NCI-H226 (cell line): Measurements from ENCODE around the gene ACSS2.
A peak's percentile ranks its signal among the peaks of the same experiment; 100 is the strongest.
"Not testable (repeated sequence)": the region's sequence is repeated elsewhere in the genome, so short reads cannot be mapped to it uniquely, and the experiment has no call there.

ENCODE experiments used
- DNase-seq: peaks from one replicate; pipeline ENCODE4 v3.0.0-alpha.2; 2015

The ACSS2 gene

GRCh38 chr20:34875642-34876405, 588 bp upstream of the ACSS2 start:
- DNase-seq: peak; percentile 91

- DNase-seq: no peak
Measured at GRCh38 chr20:34880215-34880850, 3.9 kb downstream of the ACSS2 start.

GRCh38 chr20:34880971-34881370, 4.6 kb downstream of the ACSS2 start:
- not testable (repeated sequence) for DNase-seq

GRCh38 chr20:34881689-34882088, 5.3 kb downstream of the ACSS2 start:
- no peak for DNase-seq

GRCh38 chr20:34883087-34883688, 6.8 kb downstream of the ACSS2 start:
- no peak for DNase-seq

- DNase-seq: no peak
Measured at GRCh38 chr20:34883809-34884208, 7.4 kb downstream of the ACSS2 start.

GRCh38 chr20:34884260-34884659, 7.8 kb downstream of the ACSS2 start:
- DNase-seq: no peak

- DNase-seq: no peak
Measured at GRCh38 chr20:34886122-34886521, 9.7 kb downstream of the ACSS2 start.

GRCh38 chr20:34887023-34887422, 10.6 kb downstream of the ACSS2 start:
- no peak for DNase-seq

- DNase-seq: no peak
Measured at GRCh38 chr20:34888468-34888867, 12.1 kb downstream of the ACSS2 start.

GRCh38 chr20:34891166-34892062, 15.0 kb downstream of the ACSS2 start:
- DNase-seq: peak; percentile 64

- no peak for DNase-seq
Measured at GRCh38 chr20:34892671-34893070, 16.3 kb downstream of the ACSS2 start.

GRCh38 chr20:34894723-34895122, 18.3 kb downstream of the ACSS2 start:
- no peak for DNase-seq

GRCh38 chr20:34895465-34895864, 19.1 kb downstream of the ACSS2 start:
- DNase-seq: no peak

- DNase-seq: peak; percentile 37
Measured at GRCh38 chr20:34896086-34896621, 19.7 kb downstream of the ACSS2 start.

GRCh38 chr20:34898129-34898528, 21.7 kb downstream of the ACSS2 start:
- DNase-seq: not testable (repeated sequence)

GRCh38 chr20:34898731-34899130, 22.3 kb downstream of the ACSS2 start:
- DNase-seq: not testable (repeated sequence)

- DNase-seq: peak; percentile 9
Measured at GRCh38 chr20:34904202-34904621, 27.8 kb downstream of the ACSS2 start.

- DNase-seq: peak; percentile 94
Measured at GRCh38 chr20:34907616-34908469, 31.4 kb downstream of the ACSS2 start.

- no peak for DNase-seq
Measured at GRCh38 chr20:34915131-34915530, 38.7 kb downstream of the ACSS2 start.

GRCh38 chr20:34915749-34916455, 39.5 kb downstream of the ACSS2 start:
- no peak for DNase-seq
